GM21825 (cell line): ENCODE data around the gene ARAP2.
"Not testable (repeated sequence)": the region's sequence is repeated elsewhere in the genome, so short reads cannot be mapped to it uniquely, and the experiment has no call there.

Source experiments
- ATAC-seq: cut with Tn5 transposase; IDR thresholded peaks from one replicate; pipeline ENCODE4 v1.9.1; 2021; ENCODE audit warnings: mild to moderate bottlenecking, moderate library complexity; ENCODE audit not compliant: unreplicated experiment

ARAP2 gene

GRCh38 chr4:36187723-36188333, 56.5 kb downstream of the ARAP2 start:
- no peak for ATAC-seq

- ATAC-seq = no peak
These were observed 60.5 kb downstream of the ARAP2 start for GRCh38 chr4:36183665-36184393.

- no peak for ATAC-seq
These were observed 61.1 kb downstream of the ARAP2 start for GRCh38 chr4:36183232-36183631.

GRCh38 chr4:36182315-36182714, 62.0 kb downstream of the ARAP2 start:
- ATAC-seq = not testable (repeated sequence)

GRCh38 chr4:36180206-36180605, 64.1 kb downstream of the ARAP2 start:
- no peak for ATAC-seq

- ATAC-seq = no peak
These were observed 65.8 kb downstream of the ARAP2 start for GRCh38 chr4:36178484-36178883.

- ATAC-seq = no peak
These were observed 66.4 kb downstream of the ARAP2 start for GRCh38 chr4:36177946-36178345.

GRCh38 chr4:36174570-36174969, 69.7 kb downstream of the ARAP2 start:
- ATAC-seq = no peak

- no peak for ATAC-seq
These were observed 70.4 kb downstream of the ARAP2 start for GRCh38 chr4:36173905-36174304.

- no peak for ATAC-seq
These were observed 71.7 kb downstream of the ARAP2 start for GRCh38 chr4:36172656-36173055.

GRCh38 chr4:36168127-36168878, 76.0 kb downstream of the ARAP2 start:
- no peak for ATAC-seq

GRCh38 chr4:36165631-36166005, 78.7 kb downstream of the ARAP2 start:
- no peak for ATAC-seq

- no peak for ATAC-seq
These were observed 79.2 kb downstream of the ARAP2 start for GRCh38 chr4:36164900-36165630.

GRCh38 chr4:36163198-36163597, 81.1 kb downstream of the ARAP2 start:
- ATAC-seq = no peak

- ATAC-seq = no peak
These were observed 85.1 kb downstream of the ARAP2 start for GRCh38 chr4:36159208-36159607.

- ATAC-seq = no peak
These were observed 91.6 kb downstream of the ARAP2 start for GRCh38 chr4:36152735-36153134.

- ATAC-seq = no peak
These were observed 101.8 kb downstream of the ARAP2 start for GRCh38 chr4:36142504-36142903.

GRCh38 chr4:36141186-36141585, 103.1 kb downstream of the ARAP2 start:
- no peak for ATAC-seq

GRCh38 chr4:36140421-36140820, 103.9 kb downstream of the ARAP2 start:
- no peak for ATAC-seq

- no peak for ATAC-seq
These were observed 106.1 kb downstream of the ARAP2 start for GRCh38 chr4:36138220-36138619.

- ATAC-seq = no peak
These were observed 107.0 kb downstream of the ARAP2 start for GRCh38 chr4:36137336-36137735.
